Esophagus muscularis mucosa (tissue), 4 donors: ENCODE measurements around the gene AGAP3. TPM values are rescaled to one million over a fixed set of nuclear protein-coding genes. Genes with fewer than 3 reads are reported as not detected.

Experiments used
- DNase-seq: peaks from one replicate; pipeline ENCODE4 v3.0.0-alpha.2; 2017; ENCODE audit errors: extremely low spot score
- H3K27ac ChIP-seq, 4 donors: fragments of 200-600 bp; sonication (generic); replicated peaks in 1 of 4; 1 replicate in 3 of 4; 2 replicates in 1 of 4; pipeline ENCODE4 v1.5.1; 2016 to 2019; ENCODE audit warnings: mild to moderate bottlenecking in 1 of 4
- H3K27me3 ChIP-seq, 4 donors: fragments of 200-600 bp; sonication (generic); one replicate each; pipeline versions ENCODE4 v1.5.1 to v1.6.0; 2016 to 2019
- H3K36me3 ChIP-seq, 4 donors: fragments of 200-600 bp; sonication (generic); one replicate each; pipeline ENCODE4 v1.5.1; 2016 to 2019
- H3K4me1 ChIP-seq, 4 donors: fragments of 200-600 bp; sonication (generic); one replicate each; pipeline ENCODE4 v1.5.1; 2016 to 2019
- H3K4me3 ChIP-seq, 4 donors: fragments of 200-600 bp; sonication (generic); 1 replicate in 2 of 4; 2 replicates in 2 of 4; pipeline ENCODE4 v1.5.1; 2016 to 2019; ENCODE audit warnings: mild to moderate bottlenecking in 4 of 4, moderate library complexity in 1 of 4
- H3K9me3 ChIP-seq, 4 donors: fragments of 200-600 bp; sonication (generic); 1 replicate in 3 of 4; 2 replicates in 1 of 4; pipeline ENCODE4 v1.5.1; 2016 to 2019
- EP300 ChIP-seq: sonication (generic); formaldehyde crosslinking; IDR thresholded peaks from one replicate; pipeline ENCODE4 v1.6.1; 2017; ENCODE audit warnings: antibody characterized with exemption
- POLR2A ChIP-seq: fragments of 450-650 bp; IDR thresholded peaks from one replicate; pipeline ENCODE4 v1.6.1; 2017; ENCODE audit warnings: antibody characterized with exemption, moderate library complexity, mild to moderate bottlenecking, low read depth
- POLR2AphosphoS5 ChIP-seq, 2 donors: sonication (generic); formaldehyde crosslinking; IDR thresholded peaks; one replicate each; pipeline ENCODE4 v1.6.1; 2017; ENCODE audit warnings: antibody characterized with exemption in 2 of 2
- WGBS: methylation state at CpG from one replicate; pipeline ENCODE4 v1.1.5; 2018; 5-methylcytosine and 5-hydroxymethylcytosine counted together
- intact Hi-C: fragments of 100-400 bp; cut with DNase I; formaldehyde crosslinking; loops from one replicate; pipeline ENCODE4 v1.15.1; 2023
- total RNA-seq, 4 donors: library from RNA; depleted of rRNA; stranded (reverse); fragments of >200 nt; gene quantifications; one replicate each; pipeline versions ENCODE4 v1.1.0 to v1.2.1, GENCODE V29; 2016
- TF ChIP-seq, protein P1 (sequence below), 3 experiments: fragments of 200-600 bp in 2 of 3; fragments of 450-650 bp in 1 of 3; sonication (generic) in 2 of 3; IDR thresholded peaks; one replicate each; pipeline ENCODE4 v1.5.1; 2017 to 2019; ENCODE audit warnings: antibody characterized with exemption in 3 of 3, mild to moderate bottlenecking in 2 of 3, moderate library complexity in 1 of 3

Gene AGAP3
- total RNA-seq, 4 donors from 2014 or later: 33.8 to 71.2 (median 60.0) TPM

DNA sequence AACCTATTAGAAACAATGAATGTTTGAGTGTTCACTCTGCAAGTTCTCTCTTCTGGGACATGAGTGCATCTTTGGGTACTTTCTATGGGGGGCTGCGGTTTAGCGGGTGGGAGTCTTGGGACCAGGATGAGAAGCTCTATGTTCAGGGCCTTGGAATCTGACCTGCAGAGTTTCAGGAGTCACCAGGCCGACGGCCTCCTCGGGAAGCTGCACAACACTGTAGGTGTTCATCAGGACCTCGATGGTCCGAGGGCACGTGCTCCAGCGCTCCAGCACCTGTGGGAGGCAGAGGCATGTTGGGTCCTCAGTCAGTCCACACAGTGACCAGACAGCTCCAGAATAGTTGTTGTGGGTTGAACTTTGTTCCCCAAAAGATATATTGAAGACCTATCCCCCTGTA is 90.1 kb downstream of the AGAP3 start:
- H3K4me1 ChIP-seq: peaks cover 0 to 14% (median 2%) of the 10 kb centered on the region in 4 donors
- no peak overlapping the region for H3K4me3 ChIP-seq
- peaks cover 0 to 9% (median 0%) of the 10 kb centered on the region in 4 donors for H3K36me3 ChIP-seq
- intact Hi-C loops: no loop called here
- H3K9me3 ChIP-seq: peaks cover 0 to 4% (median 0%) of the 10 kb centered on the region in 4 donors
- no peak overlapping the region for H3K27ac ChIP-seq
- 87% methylated on average over 3 of the region's 9 CpGs for WGBS
- no peak for DNase-seq
- no peak for TF ChIP-seq POLR2A
- no peak for TF ChIP-seq POLR2AphosphoS5 (IDR thresholded peaks at IDR 0.05)
- TF ChIP-seq, protein P1, sequence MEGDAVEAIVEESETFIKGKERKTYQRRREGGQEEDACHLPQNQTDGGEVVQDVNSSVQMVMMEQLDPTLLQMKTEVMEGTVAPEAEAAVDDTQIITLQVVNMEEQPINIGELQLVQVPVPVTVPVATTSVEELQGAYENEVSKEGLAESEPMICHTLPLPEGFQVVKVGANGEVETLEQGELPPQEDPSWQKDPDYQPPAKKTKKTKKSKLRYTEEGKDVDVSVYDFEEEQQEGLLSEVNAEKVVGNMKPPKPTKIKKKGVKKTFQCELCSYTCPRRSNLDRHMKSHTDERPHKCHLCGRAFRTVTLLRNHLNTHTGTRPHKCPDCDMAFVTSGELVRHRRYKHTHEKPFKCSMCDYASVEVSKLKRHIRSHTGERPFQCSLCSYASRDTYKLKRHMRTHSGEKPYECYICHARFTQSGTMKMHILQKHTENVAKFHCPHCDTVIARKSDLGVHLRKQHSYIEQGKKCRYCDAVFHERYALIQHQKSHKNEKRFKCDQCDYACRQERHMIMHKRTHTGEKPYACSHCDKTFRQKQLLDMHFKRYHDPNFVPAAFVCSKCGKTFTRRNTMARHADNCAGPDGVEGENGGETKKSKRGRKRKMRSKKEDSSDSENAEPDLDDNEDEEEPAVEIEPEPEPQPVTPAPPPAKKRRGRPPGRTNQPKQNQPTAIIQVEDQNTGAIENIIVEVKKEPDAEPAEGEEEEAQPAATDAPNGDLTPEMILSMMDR (IDR thresholded peaks at IDR 0.05): no peak
- no peak for TF ChIP-seq EP300
- peaks cover 0 to 77% (median 5%) of the 10 kb centered on the region in 4 donors for H3K27me3 ChIP-seq

DNA sequence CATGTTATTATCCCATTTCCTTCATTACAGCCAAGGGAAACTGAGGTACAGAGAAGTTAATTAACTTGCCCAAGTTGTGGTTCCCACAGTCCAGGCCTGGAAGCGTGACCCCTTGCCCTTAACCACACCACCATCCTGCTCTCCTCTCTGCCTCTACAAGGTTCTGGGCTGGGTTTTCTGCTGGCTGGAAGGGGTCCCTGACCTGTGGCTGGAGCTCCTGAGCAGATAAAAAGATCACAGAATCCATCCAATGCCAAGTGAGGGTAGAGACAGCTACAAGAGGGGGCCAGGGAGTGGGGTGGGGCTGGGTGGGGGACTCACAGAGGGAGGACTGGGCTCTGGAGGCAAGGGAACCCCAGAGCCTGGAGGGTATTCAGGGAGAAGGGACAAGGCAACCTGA is 91.0 kb downstream of the AGAP3 start:
- Histone ChIP-seq H3K36me3 (peaks cover 0 to 9% (median 0%) of the 10 kb centered on the region in 4 donors), H3K4me1 (peaks cover 0 to 13% (median 2%) of the 10 kb centered on the region in 4 donors), H3K27ac (no peak overlapping the region), H3K9me3 (peaks cover 0 to 4% (median 0%) of the 10 kb centered on the region in 4 donors), H3K27me3 (peaks cover 0 to 71% (median 5%) of the 10 kb centered on the region in 4 donors), H3K4me3 (no peak overlapping the region)
- 100% methylated on average over 1 of the region's 1 CpG for WGBS
- TF ChIP-seq, protein P1 (IDR thresholded peaks at IDR 0.05): no peak
- TF ChIP-seq POLR2AphosphoS5 (IDR thresholded peaks at IDR 0.05) (no peak), POLR2A (no peak), EP300 (no peak)
- no peak for DNase-seq
- intact Hi-C loops: no loop called here

DNA sequence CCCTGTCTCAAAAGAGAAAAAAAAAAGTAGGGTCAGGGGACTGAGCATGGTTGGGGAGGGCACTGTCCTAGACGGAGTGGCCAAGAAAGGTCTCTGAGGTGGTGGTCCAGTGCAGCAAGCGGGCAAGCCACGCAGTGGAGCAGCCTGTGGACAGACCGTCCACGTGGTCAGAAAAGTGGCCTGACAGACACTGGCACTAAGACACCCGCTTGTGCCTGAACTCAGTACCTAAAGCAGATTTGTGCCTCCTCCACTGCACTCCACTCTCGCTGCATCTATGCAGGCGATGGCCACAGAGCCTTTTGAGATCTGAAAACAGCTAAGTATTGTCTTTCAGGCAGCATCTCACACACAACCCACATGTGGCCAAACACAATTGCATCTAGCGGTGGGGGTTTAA is 92.0 kb downstream of the AGAP3 start:
- H3K27me3 ChIP-seq: peaks cover 0 to 63% (median 5%) of the 10 kb centered on the region in 4 donors
- DNase-seq: no peak

DNA sequence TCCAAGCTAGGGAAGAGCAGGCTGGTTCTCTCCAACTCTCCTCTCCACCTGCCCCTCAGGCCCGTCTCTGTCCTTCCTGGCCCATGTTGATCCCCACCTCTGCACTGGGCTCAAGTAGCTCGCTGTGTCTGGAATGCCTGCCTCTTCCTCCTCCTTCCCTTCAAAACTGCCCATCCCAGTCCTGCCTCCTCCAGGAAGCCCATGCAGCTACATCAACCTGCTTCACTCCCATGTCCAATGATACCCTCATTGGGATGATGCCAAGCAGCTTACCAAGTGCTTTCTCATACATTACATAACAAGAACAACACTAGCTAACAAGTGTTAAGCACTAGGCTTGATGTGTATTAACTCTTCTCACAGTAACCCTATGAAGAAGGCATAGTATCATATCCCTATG is 92.6 kb downstream of the AGAP3 start:
- intact Hi-C loops: no loop called here
- Histone ChIP-seq H3K4me3 (no peak overlapping the region), H3K36me3 (peaks cover 0 to 9% (median 0%) of the 10 kb centered on the region in 4 donors), H3K27me3 (peaks cover 0 to 60% (median 2%) of the 10 kb centered on the region in 4 donors), H3K4me1 (peaks cover 0 to 7% (median 2%) of the 10 kb centered on the region in 4 donors), H3K27ac (no peak overlapping the region), H3K9me3 (peaks cover 0 to 4% (median 0%) of the 10 kb centered on the region in 4 donors)
- DNase-seq: no peak
- 83% methylated on average over 2 of the region's 2 CpGs for WGBS
- TF ChIP-seq, protein P1 (IDR thresholded peaks at IDR 0.05): no peak
- TF ChIP-seq EP300: no peak
- no peak for TF ChIP-seq POLR2A
- TF ChIP-seq POLR2AphosphoS5 (IDR thresholded peaks at IDR 0.05): no peak

More for the DNA sequence above, 92.0 kb downstream of the AGAP3 start:
- 87% methylated on average over 9 of the region's 9 CpGs for WGBS
- Histone ChIP-seq H3K4me1 (peaks cover 0 to 7% (median 2%) of the 10 kb centered on the region in 4 donors), H3K36me3 (peaks cover 0 to 9% (median 0%) of the 10 kb centered on the region in 4 donors), H3K27ac (no peak overlapping the region), H3K4me3 (no peak overlapping the region), H3K9me3 (peaks cover 0 to 4% (median 0%) of the 10 kb centered on the region in 4 donors)
- intact Hi-C loops: no loop called here
- TF ChIP-seq POLR2A: no peak
- TF ChIP-seq, protein P1 (IDR thresholded peaks at IDR 0.05): no peak
- no peak for TF ChIP-seq POLR2AphosphoS5 (IDR thresholded peaks at IDR 0.05)
- TF ChIP-seq EP300: no peak
